Measurements from ENCODE around the gene FPGS. TPM values are rescaled to one million over a fixed set of nuclear protein-coding genes. Genes with fewer than 3 reads are reported as not detected.

The FPGS gene
- total and polyA plus RNA-seq, 5 experiments from 2014 or later, result 51.7 to 158 (median 54.8) TPM

- peak overlapping the region in 3 of 10 donors; percentile 7 to 63 (median 45) for H3K27ac Mint-ChIP-seq
- H3K4me3 Mint-ChIP-seq, result no peak overlapping the region
- peaks cover 0 to 62% (median 8%) of the 10 kb centered on the region in 3 donors for H3K36me3 Mint-ChIP-seq
- DNase-seq, result no peak
- no peaks in the 10 kb centered on the region for H3K27me3 Mint-ChIP-seq
- peaks cover 13 to 47% (median 34%) of the 10 kb centered on the region in 4 donors for H3K4me1 Mint-ChIP-seq
- POLR2A ChIA-PET, result interaction anchor here (0.8 kb wide), 1 partner anchor 15 kb away, joined by 3 read pairs; no protein-coding TSS in a partner anchor
- H3K9me3 Mint-ChIP-seq, result no peaks in the 10 kb centered on the region
- ATAC-seq, result no peak
These were observed 11.6 kb upstream of the FPGS start for GRCh38 chr9:127791085-127791484.

- Mint-ChIP-seq H3K4me1 (peaks cover 17 to 50% (median 37%) of the 10 kb centered on the region in 4 donors), H3K9me3 (no peaks in the 10 kb centered on the region), H3K27me3 (no peaks in the 10 kb centered on the region), H3K4me3 (no peak overlapping the region), H3K27ac (peak overlapping the region in 8 of 10 donors; percentile 22 to 84 (median 48)), H3K36me3 (peaks cover 0 to 51% (median 8%) of the 10 kb centered on the region in 3 donors)
- ATAC-seq, result no peak
- POLR2A ChIA-PET, result interaction anchor here (0.6 to 2.0 kb wide), 8 partner anchors 10 to 118 kb away, joined by 3 to 10 read pairs (median 4); partner anchors contain the start of gene FPGS
- DNase-seq, result no peak
These were observed 10.2 kb upstream of the FPGS start for GRCh38 chr9:127792417-127793031.

- ATAC-seq (no peak), DNase-seq (no peak)
- POLR2A ChIA-PET, result interaction anchor here (0.6 to 2.0 kb wide), 5 partner anchors 9 to 130 kb away, joined by 3 to 10 read pairs (median 5); partner anchors contain the start of gene FPGS
- no peak overlapping the region for H3K4me3 Mint-ChIP-seq
- H3K27me3 Mint-ChIP-seq, result no peaks in the 10 kb centered on the region
- peaks cover 0 to 44% (median 6%) of the 10 kb centered on the region in 3 donors for H3K36me3 Mint-ChIP-seq
- peaks cover 21 to 51% (median 38%) of the 10 kb centered on the region in 4 donors for H3K4me1 Mint-ChIP-seq
- H3K9me3 Mint-ChIP-seq, result no peaks in the 10 kb centered on the region
- peak overlapping the region in 5 of 10 donors; percentile 27 to 59 (median 50) for H3K27ac Mint-ChIP-seq
These were observed 9.5 kb upstream of the FPGS start for GRCh38 chr9:127793093-127793708.

GRCh38 chr9:127794001-127794791, 8.5 kb upstream of the FPGS start:
- no peak overlapping the region for H3K4me3 Mint-ChIP-seq
- ATAC-seq (no peak), DNase-seq (no peak)
- peaks cover 0 to 35% (median 6%) of the 10 kb centered on the region in 3 donors for H3K36me3 Mint-ChIP-seq
- peaks cover 19 to 45% (median 36%) of the 10 kb centered on the region in 4 donors for H3K4me1 Mint-ChIP-seq
- POLR2A ChIA-PET, result interaction anchor here (0.6 to 3.6 kb wide), 2 partner anchors 9 to 129 kb away, joined by 5 to 21 read pairs; partner anchors contain the start of gene CDK9
- H3K9me3 Mint-ChIP-seq, result no peaks in the 10 kb centered on the region
- H3K27me3 Mint-ChIP-seq, result no peaks in the 10 kb centered on the region
- H3K27ac Mint-ChIP-seq, result peak overlapping the region in 3 of 10 donors; percentile 36 to 75 (median 70)

GRCh38 chr9:127796225-127796813, 6.4 kb upstream of the FPGS start:
- POLR2A ChIA-PET, result interaction anchor here (0.6 to 3.6 kb wide), 15 partner anchors 11 to 495 kb away, joined by 3 to 21 read pairs (median 4); partner anchors contain the start of genes CDK9, PTRH1 and SH2D3C
- ATAC-seq (peak; percentile 26 to 27), DNase-seq (no peak)
- Mint-ChIP-seq H3K27ac (peak overlapping the region; percentile 77 to 97 (median 92)), H3K9me3 (no peaks in the 10 kb centered on the region), H3K4me1 (peaks cover 14 to 39% (median 29%) of the 10 kb centered on the region in 4 donors), H3K27me3 (no peaks in the 10 kb centered on the region), H3K4me3 (peak overlapping the region; percentile 58 to 91 (median 80)), H3K36me3 (peaks cover 0 to 15% (median 0%) of the 10 kb centered on the region in 3 donors)

GRCh38 chr9:127796852-127797370, 5.8 kb upstream of the FPGS start:
- ATAC-seq (peak; percentile 51 to 58), DNase-seq (no peak)
- Mint-ChIP-seq H3K27ac (peak overlapping the region; percentile 77 to 97 (median 92)), H3K4me3 (peak overlapping the region; percentile 58 to 91 (median 80)), H3K9me3 (no peaks in the 10 kb centered on the region), H3K36me3 (peaks cover 0 to 9% (median 0%) of the 10 kb centered on the region in 3 donors), H3K4me1 (peaks cover 14 to 42% (median 30%) of the 10 kb centered on the region in 4 donors), H3K27me3 (no peaks in the 10 kb centered on the region)
- POLR2A ChIA-PET, result interaction anchor here (0.6 to 3.6 kb wide), 12 partner anchors 12 to 119 kb away, joined by 3 to 21 read pairs (median 4); partner anchors contain the start of genes CDK9, PTRH1, SH2D3C and TOR2A

GRCh38 chr9:127801955-127802575, 617 bp upstream of the FPGS start:
- H3K36me3 Mint-ChIP-seq, result peaks cover 0 to 21% (median 0%) of the 10 kb centered on the region in 3 donors

GRCh38 chr9:127803507-127804352, 1.0 kb downstream of the FPGS start:
- Mint-ChIP-seq H3K4me1 (peaks cover 3 to 43% (median 32%) of the 10 kb centered on the region in 4 donors), H3K27me3 (no peaks in the 10 kb centered on the region), H3K9me3 (no peaks in the 10 kb centered on the region), H3K27ac (peak overlapping the region; percentile 82 to 97 (median 94)), H3K4me3 (peak overlapping the region; percentile 87 to 97 (median 94)), H3K36me3 (peaks cover 0 to 36% (median 0%) of the 10 kb centered on the region in 3 donors)
- POLR2A ChIA-PET, result interaction anchor here (0.7 to 6.2 kb wide), 9 partner anchors 8 to 117 kb away, joined by 3 to 46 read pairs (median 4); partner anchors contain the start of genes CDK9 and ST6GALNAC4
- ATAC-seq, result peak in 1 of 2 donors; percentile 15
- no peak for DNase-seq

More at GRCh38 chr9:127801955-127802575, 617 bp upstream of the FPGS start:
- peak overlapping the region; percentile 79 to 97 (median 88) for H3K4me3 Mint-ChIP-seq
- no peaks in the 10 kb centered on the region for H3K9me3 Mint-ChIP-seq
- POLR2A ChIA-PET, result interaction anchor here (0.6 to 6.2 kb wide), 7 partner anchors 9 to 114 kb away, joined by 3 to 46 read pairs (median 10); partner anchors contain the start of genes CDK9, ST6GALNAC4 and TOR2A
- no peak for ATAC-seq
- DNase-seq, result no peak
- peaks cover 9 to 48% (median 39%) of the 10 kb centered on the region in 4 donors for H3K4me1 Mint-ChIP-seq
- no peaks in the 10 kb centered on the region for H3K27me3 Mint-ChIP-seq
- peak overlapping the region; percentile 84 to 97 (median 92) for H3K27ac Mint-ChIP-seq

GRCh38 chr9:127805620-127806019, 2.9 kb downstream of the FPGS start:
- no peaks in the 10 kb centered on the region for H3K27me3 Mint-ChIP-seq
- peak overlapping the region in 6 of 10 donors; percentile 29 to 79 (median 47) for H3K27ac Mint-ChIP-seq
- POLR2A ChIA-PET, result interaction anchor here (0.5 to 6.2 kb wide), 4 partner anchors 13 to 422 kb away, joined by 3 to 46 read pairs (median 7); partner anchors contain the start of gene CDK9

GRCh38 chr9:127806871-127807270, 4.2 kb downstream of the FPGS start:
- H3K9me3 Mint-ChIP-seq, result no peaks in the 10 kb centered on the region
- peaks cover 0 to 58% (median 0%) of the 10 kb centered on the region in 3 donors for H3K36me3 Mint-ChIP-seq
- H3K4me3 Mint-ChIP-seq, result no peak overlapping the region
- POLR2A ChIA-PET, result interaction anchor here (0.8 kb wide), 1 partner anchor 36 kb away, joined by 3 read pairs; no protein-coding TSS in a partner anchor
- H3K27me3 Mint-ChIP-seq, result no peaks in the 10 kb centered on the region
- peak overlapping the region in 1 of 10 donors; percentile 26 for H3K27ac Mint-ChIP-seq
- peaks cover 3 to 40% (median 28%) of the 10 kb centered on the region in 4 donors for H3K4me1 Mint-ChIP-seq
- no peak for DNase-seq
- no peak for ATAC-seq

More at GRCh38 chr9:127805620-127806019, 2.9 kb downstream of the FPGS start:
- no peak for ATAC-seq
- Mint-ChIP-seq H3K4me3 (peak overlapping the region in 1 of 10 donors; percentile 51), H3K4me1 (peaks cover 3 to 44% (median 31%) of the 10 kb centered on the region in 4 donors), H3K9me3 (no peaks in the 10 kb centered on the region), H3K36me3 (peaks cover 0 to 49% (median 0%) of the 10 kb centered on the region in 3 donors)
- peak in 1 of 10 donors; percentile 20 for DNase-seq

Data from naive thymus-derived CD8-positive, alpha-beta T cell (primary cell).